Breast epithelium (tissue), 4 donors: Measurements from ENCODE around the gene GRIK1. TPM values are rescaled to one million over a fixed set of nuclear protein-coding genes. Genes with fewer than 3 reads are reported as not detected.

Experiments
- DNase-seq, 2 donors: peaks; one replicate each; pipeline ENCODE4 v3.0.0-alpha.2; 2019; ENCODE audit warnings: low spot score in 2 of 2
- H3K27ac ChIP-seq, 2 donors: fragments of 200-600 bp; sonication (generic) in 1 of 2; one replicate each; pipeline ENCODE4 v1.5.1; 2016 to 2019; ENCODE audit warnings: mild to moderate bottlenecking in 1 of 2
- H3K27me3 ChIP-seq, 2 donors: fragments of 200-600 bp; sonication (generic) in 1 of 2; one replicate each; pipeline versions ENCODE4 v1.5.1 to v1.6.0; 2017 to 2019; ENCODE audit warnings: control low read depth in 1 of 2, mild to moderate bottlenecking in 1 of 2
- H3K36me3 ChIP-seq: fragments of 200-600 bp; one replicate; pipeline ENCODE4 v1.5.1; 2019
- H3K4me1 ChIP-seq, 2 donors: fragments of 200-600 bp; sonication (generic); one replicate each; pipeline ENCODE4 v1.5.1; 2016 to 2019; ENCODE audit warnings: control low read depth in 1 of 2
- H3K4me3 ChIP-seq, 3 donors: fragments of 200-600 bp; sonication (generic); 1 replicate in 2 of 3; 2 replicates in 1 of 3; pipeline ENCODE4 v1.5.1; 2016 to 2019; ENCODE audit warnings: mild to moderate bottlenecking in 3 of 3, moderate library complexity in 2 of 3
- H3K9me3 ChIP-seq, 2 donors: fragments of 200-600 bp; sonication (generic) in 1 of 2; one replicate each; pipeline ENCODE4 v1.5.1; 2016 to 2019; ENCODE audit warnings: control low read depth in 1 of 2
- POLR2A ChIP-seq: fragments of 450-650 bp; IDR thresholded peaks from one replicate; pipeline ENCODE4 v1.6.1; 2016; ENCODE audit warnings: antibody characterized with exemption, mild to moderate bottlenecking, moderate library complexity
- POLR2AphosphoS5 ChIP-seq, 3 donors: sonication (generic); formaldehyde crosslinking; IDR thresholded peaks; one replicate each; pipeline ENCODE4 v1.6.1; 2017; ENCODE audit warnings: antibody characterized with exemption in 3 of 3
- intact Hi-C: fragments of 100-400 bp; cut with DNase I; formaldehyde crosslinking; loops from one replicate; pipeline ENCODE4 v1.15.1; 2023; ENCODE audit warnings: low total_unique reads
- total RNA-seq, 3 donors: library from RNA; depleted of rRNA; stranded (reverse); fragments of >200 nt; gene quantifications; one replicate each; pipeline ENCODE4 v1.1.0, GENCODE V29; 2016
- TF ChIP-seq, protein P1 (sequence below), 3 donors: fragments of 450-650 bp; IDR thresholded peaks; one replicate each; pipeline ENCODE4 v1.5.1; 2016 to 2017; ENCODE audit warnings: antibody characterized with exemption in 3 of 3, mild to moderate bottlenecking in 3 of 3, moderate library complexity in 3 of 3

Gene GRIK1
- total RNA-seq, 3 donors from 2014 or later = 0.33 to 1.3 TPM; not detected in 1

DNA sequence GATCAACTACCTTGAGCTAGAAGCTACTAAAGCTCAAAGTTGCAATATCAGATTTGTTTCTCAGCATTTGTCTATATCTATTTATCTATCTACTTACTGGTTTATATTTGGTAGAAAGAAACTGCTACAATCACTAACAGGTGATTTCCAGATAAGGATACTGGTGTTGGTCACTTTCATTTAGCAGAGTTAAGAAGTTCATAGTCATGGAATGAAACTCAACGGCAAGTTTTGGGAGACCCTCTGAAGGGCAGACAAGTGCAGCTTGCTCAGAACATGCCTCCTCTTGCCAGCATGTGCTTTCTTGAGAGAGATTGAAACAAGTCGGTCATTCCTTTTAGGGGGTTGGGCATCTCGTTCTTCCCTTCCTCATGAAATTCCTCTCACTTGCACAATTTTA is 296.5 kb downstream of the GRIK1 start:
- Histone ChIP-seq H3K36me3 (no peaks in the 10 kb centered on the region), H3K9me3 (no peaks in the 10 kb centered on the region), H3K4me3 (no peak overlapping the region), H3K4me1 (no peaks in the 10 kb centered on the region), H3K27me3 (no peaks in the 10 kb centered on the region), H3K27ac (no peak overlapping the region)
- TF ChIP-seq POLR2AphosphoS5 (IDR thresholded peaks at IDR 0.05) (no peak), POLR2A (no peak)
- TF ChIP-seq, protein P1, sequence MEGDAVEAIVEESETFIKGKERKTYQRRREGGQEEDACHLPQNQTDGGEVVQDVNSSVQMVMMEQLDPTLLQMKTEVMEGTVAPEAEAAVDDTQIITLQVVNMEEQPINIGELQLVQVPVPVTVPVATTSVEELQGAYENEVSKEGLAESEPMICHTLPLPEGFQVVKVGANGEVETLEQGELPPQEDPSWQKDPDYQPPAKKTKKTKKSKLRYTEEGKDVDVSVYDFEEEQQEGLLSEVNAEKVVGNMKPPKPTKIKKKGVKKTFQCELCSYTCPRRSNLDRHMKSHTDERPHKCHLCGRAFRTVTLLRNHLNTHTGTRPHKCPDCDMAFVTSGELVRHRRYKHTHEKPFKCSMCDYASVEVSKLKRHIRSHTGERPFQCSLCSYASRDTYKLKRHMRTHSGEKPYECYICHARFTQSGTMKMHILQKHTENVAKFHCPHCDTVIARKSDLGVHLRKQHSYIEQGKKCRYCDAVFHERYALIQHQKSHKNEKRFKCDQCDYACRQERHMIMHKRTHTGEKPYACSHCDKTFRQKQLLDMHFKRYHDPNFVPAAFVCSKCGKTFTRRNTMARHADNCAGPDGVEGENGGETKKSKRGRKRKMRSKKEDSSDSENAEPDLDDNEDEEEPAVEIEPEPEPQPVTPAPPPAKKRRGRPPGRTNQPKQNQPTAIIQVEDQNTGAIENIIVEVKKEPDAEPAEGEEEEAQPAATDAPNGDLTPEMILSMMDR (IDR thresholded peaks at IDR 0.05) = no peak
- intact Hi-C loops = no loop called here
- no peak for DNase-seq

DNA sequence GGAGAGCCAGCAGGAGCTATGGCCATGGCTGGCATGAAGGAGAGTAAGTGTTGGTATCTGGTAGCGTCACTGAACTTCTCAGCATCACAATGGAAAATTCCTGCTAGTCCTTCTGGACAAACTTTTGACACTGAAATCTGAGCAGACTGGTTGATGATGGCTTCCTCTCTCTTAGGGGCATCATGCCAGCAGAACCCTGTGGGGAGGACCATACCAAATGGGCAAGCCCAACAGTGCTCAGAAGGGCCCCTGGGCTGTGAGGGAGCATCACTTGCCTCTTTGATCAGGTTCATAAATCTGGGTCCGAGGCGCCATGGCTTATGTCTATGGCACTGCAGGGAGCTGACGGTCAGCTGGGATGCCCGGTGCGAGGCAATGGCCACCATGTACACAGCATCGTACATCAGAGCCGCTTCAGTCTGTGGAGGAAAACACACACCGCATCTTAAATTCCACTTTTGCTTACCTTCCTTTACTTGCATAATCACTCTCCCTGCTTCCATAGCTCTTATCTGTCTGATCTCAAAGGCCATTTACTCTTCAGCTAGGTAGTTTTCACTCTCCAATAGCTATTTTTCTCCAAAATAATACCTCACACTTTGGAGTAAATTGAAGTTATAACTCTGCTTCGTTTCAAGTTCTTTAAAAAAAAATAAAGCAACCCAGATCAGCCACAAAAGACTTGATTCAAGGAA is 297.1 kb downstream of the GRIK1 start:
- Histone ChIP-seq H3K36me3 (no peaks in the 10 kb centered on the region), H3K9me3 (no peaks in the 10 kb centered on the region), H3K4me1 (no peaks in the 10 kb centered on the region), H3K27ac (no peak overlapping the region), H3K27me3 (no peaks in the 10 kb centered on the region), H3K4me3 (no peak overlapping the region)
- TF ChIP-seq POLR2AphosphoS5 (IDR thresholded peaks at IDR 0.05) (no peak), POLR2A (no peak)
- TF ChIP-seq, protein P1 (IDR thresholded peaks at IDR 0.05) = no peak
- intact Hi-C loops = no loop called here
- DNase-seq = no peak

DNA sequence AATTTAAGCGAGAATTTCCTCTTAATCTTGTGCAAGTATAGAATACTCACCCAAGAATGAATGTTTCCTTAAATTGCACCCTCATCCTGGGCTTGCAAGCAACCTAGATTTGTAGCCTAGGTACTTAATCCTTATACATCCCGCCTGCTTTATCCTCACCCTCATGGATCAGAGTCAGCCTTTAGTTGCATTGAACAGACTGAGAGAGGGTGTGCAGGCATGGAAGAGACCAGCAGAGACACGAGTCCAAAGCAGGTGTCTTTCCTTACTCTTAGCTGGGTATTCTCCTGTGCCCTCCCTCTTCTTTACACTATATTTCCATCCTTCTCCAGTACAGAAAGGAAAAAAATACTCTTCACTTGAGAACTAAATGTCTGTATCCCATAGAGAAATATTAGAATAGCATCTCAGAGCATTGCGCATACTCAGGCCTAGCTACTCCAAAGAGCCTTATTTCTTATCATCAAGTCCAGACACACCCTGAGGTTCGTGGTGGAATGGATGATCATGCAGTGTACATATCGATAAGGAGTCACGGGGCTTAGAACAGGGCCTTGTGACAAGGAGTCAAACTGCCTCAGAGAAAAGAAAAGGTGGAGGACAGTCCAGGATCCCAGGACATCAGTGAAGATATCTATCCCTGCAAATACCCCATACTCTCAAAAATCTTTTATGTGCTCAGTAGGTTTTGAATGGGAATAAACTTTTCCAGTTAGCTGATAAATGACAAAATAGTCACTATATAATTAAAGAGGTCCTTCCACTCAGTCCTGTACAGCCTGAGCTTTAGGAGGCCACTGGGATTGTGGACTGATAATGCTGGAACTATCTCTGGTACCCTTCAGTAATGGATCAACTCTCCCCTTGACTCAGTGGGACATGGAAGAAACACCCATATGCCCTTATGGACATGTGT is 297.9 kb downstream of the GRIK1 start:
- H3K4me3 ChIP-seq = no peak overlapping the region
- no peak for DNase-seq
- TF ChIP-seq, protein P1 (IDR thresholded peaks at IDR 0.05) = no peak
- TF ChIP-seq POLR2AphosphoS5 (IDR thresholded peaks at IDR 0.05) = no peak
- TF ChIP-seq POLR2A = no peak
- no peaks in the 10 kb centered on the region for H3K36me3 ChIP-seq
- H3K27me3 ChIP-seq = no peaks in the 10 kb centered on the region
- H3K4me1 ChIP-seq = no peaks in the 10 kb centered on the region
- no peak overlapping the region for H3K27ac ChIP-seq
- intact Hi-C loops = no loop called here
- H3K9me3 ChIP-seq = no peaks in the 10 kb centered on the region

DNA sequence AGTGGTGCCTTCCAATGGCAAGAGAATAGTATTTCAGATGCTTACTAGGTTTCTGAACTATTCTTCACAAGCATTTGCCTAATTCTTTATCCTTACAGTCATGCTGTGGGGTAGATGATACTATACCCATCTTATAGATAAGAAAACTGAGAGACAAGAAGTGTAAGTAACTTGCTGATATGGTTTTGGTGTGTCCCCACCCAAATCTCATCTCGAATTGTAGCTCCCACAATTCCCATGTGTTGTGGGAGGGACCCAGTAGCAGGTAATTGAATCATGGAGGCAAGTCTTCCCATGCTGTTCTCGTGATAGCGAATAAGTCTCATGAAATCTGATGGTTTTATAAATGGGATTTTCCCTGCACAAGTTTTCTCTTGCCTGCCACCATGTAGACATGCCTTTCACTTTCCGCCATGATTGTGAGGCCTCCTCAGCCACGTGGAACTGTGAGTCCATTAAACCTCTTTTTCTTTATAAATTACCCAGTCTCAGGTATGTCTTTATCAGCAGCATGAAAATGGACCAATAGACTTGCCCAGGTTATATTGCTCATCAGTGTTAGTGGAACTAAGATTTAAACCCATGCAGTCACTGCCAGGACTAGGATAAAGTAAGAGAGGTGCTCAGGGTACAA is 298.7 kb downstream of the GRIK1 start:
- H3K9me3 ChIP-seq = no peaks in the 10 kb centered on the region
- no peaks in the 10 kb centered on the region for H3K4me1 ChIP-seq
- TF ChIP-seq POLR2AphosphoS5 (IDR thresholded peaks at IDR 0.05) = no peak
- TF ChIP-seq POLR2A = no peak
- TF ChIP-seq, protein P1 (IDR thresholded peaks at IDR 0.05) = no peak
- intact Hi-C loops = no loop called here
- H3K27ac ChIP-seq = no peak overlapping the region
- DNase-seq = no peak
- no peak overlapping the region for H3K4me3 ChIP-seq
- no peaks in the 10 kb centered on the region for H3K36me3 ChIP-seq
- no peaks in the 10 kb centered on the region for H3K27me3 ChIP-seq
